Right lobe of liver (tissue), 4 donors: ENCODE results near the gene RORB.

Source experiments
- CTCF ChIP-seq, 4 donors: fragments of 200-600 bp in 3 of 4; fragments of 450-650 bp in 1 of 4; IDR thresholded peaks; one replicate each; pipeline versions ENCODE4 v1.5.1 to v1.8.0; 2016 to 2022; ENCODE audit warnings: antibody characterized with exemption in 4 of 4, mild to moderate bottlenecking in 2 of 4
- POLR2A ChIP-seq: fragments of 450-650 bp; IDR thresholded peaks from one replicate; pipeline ENCODE4 v1.6.1; 2017; ENCODE audit warnings: antibody characterized with exemption, mild to moderate bottlenecking
- donor health status: DM: no; HTN: no; CAD: no.
- donor health status: DM: no; HTN: no; CAD: no.
- donor health status: DM: no; HTN: yes; CAD: no.

- TF ChIP-seq CTCF (IDR thresholded peaks at IDR 0.05) (no peak), POLR2A (no peak)
Observed at GRCh38 chr9:74494490-74494889, 2.6 kb upstream of the RORB start.
